GM18951 (cell line): ENCODE measurements around the gene PAX8.

Experiments used
- POLR2A ChIP-seq: IDR thresholded peaks from 4 replicates; pipeline ENCODE4 v1.6.1; 2011; ENCODE audit warnings: mild to moderate bottlenecking; ENCODE audit not compliant: insufficient read length, insufficient read depth; ENCODE audit errors: extremely low read depth
- in situ Hi-C: fragments of 300-500 bp; cut with MboI; formaldehyde crosslinking; loops from one replicate; pipeline ENCODE4 v1.12.0; 2022; ENCODE audit warnings: low sequenced_read_pairs, mixed read lengths, inconsistent platforms; ENCODE audit not compliant: unreplicated experiment

Gene PAX8

DNA sequence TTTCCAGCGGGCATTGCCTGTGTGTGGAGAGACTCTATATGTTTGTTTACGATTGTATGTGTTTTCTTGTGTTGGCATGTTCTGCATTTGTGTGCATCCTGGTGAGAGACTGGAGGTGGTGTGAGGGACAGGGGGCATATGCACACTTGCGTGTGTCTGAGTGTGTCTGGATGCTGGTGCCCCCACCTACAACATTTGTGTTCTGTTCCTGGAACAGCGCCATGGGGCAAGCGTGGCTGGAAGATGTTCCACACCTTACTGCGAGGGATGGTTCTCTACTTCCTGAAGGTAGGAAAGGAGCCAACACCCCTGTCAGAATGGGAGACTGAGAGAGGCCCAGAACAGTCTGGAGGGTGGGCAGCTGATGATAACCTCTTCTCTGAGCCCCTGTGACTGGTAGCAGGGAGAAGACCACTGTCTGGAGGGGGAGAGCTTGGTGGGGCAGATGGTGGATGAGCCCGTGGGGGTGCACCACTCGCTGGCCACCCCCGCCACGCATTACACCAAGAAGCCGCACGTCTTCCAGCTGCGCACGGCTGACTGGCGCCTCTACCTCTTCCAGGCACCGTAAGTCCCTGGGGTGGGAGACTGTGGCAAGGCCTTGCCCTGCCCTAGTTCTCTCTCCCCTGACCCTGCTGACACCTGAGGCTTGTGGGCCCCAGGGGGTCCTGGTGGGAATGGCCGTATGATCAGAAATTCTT lies 81.2 kb downstream of the PAX8 start:
- TF ChIP-seq POLR2A = no peak
- in situ Hi-C loops = no loop called here

DNA sequence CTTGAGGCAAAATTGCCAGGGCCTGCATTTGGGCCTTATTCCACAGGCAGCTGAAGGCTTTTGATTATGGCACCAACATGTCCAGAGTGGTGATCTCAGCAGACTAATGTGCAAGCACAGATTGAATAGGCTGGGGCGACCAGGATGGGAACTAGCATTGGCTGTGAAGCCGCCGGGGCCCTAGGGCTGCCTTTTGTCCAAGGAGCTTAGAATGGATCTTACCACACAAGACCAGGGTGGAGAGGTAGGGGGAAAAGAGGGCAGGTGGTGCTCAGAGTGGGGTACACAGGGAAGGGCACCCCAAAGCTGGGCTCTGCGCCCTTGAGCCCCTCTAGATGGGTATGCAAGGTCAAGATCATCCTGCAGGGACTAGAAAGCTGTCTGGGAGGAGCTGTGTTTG lies 81.9 kb downstream of the PAX8 start:
- in situ Hi-C loops = no loop called here
- TF ChIP-seq POLR2A = no peak

DNA sequence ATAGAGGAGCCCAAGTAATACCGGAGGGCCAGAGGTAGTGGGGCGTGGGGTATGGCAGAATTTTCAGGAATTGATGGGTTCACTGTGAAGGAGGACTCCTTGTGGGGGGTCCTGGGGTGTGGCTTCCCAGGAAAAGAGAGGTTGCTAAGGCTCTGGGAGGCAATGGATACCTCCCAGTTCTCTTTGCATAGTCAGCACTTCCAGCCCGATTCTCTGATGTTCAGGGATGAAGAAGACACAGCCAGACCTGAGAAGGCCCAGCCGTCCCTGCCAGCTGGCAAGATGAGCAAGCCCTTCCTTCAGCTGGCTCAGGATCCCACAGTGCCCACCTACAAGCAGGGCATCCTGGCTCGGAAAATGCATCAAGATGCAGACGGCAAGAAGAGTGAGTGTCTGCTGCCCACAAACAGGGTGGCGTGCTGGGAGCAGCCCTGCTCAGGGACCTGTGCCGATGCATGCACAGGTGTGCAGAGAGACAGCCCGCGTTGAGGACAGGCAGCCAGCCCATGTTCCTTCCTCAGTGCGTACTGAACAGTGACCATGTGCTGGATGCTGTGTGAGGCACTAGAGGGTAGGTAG lies 82.7 kb downstream of the PAX8 start:
- no peak for TF ChIP-seq POLR2A
- in situ Hi-C loops = no loop called here

DNA sequence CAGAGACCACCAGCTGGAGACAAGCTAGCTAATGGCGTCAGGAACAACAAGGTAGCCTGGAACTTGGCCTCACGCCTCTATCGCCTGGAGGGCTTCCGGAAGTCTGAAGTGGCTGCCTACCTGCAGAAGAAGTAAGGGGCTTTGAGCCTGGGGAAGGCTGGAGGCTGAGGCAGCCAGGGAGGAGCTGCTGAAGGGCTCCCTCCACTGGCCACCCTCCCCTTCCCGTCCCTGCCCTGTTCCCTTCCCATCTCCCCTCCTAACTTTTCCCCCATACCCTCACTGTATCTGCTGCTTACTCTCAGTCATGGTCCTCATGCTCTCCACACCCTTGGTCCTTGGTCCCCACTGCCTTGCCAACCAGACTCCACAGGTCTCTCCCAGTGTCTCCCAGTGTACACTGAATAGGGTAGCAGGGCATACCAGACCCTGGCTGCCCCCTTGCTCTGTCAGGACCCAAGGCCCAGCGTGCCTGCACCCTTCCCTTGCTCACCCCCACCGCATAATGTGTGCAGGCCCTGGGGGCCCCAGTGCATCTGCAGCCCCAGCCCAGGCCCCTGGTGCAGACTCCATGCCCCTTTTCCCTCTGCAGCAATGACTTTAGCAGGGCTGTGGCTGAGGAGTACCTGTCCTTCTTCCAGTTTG lies 86.1 kb downstream of the PAX8 start:
- no peak for TF ChIP-seq POLR2A
- in situ Hi-C loops = no loop called here

DNA sequence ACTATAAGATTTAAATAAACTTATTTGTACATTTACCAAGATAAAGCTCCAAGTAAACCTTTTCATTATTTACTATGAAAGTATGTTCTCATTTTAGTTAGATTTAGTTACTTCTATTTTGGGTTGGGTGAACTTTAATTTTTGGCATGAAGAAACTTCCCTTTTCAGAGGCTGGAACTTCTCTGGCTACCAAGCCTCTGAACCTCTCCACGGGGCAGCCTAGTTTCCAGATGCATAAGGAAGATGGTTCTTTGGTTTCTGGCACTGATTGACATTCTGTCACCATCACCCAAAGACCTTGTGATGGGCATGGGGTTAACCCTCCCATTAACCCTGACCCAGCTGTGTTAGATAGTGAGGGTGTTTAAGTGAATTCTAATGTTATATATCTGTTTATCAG lies 87.8 kb downstream of the PAX8 start:
- no peak for TF ChIP-seq POLR2A
- in situ Hi-C loops = no loop called here

DNA sequence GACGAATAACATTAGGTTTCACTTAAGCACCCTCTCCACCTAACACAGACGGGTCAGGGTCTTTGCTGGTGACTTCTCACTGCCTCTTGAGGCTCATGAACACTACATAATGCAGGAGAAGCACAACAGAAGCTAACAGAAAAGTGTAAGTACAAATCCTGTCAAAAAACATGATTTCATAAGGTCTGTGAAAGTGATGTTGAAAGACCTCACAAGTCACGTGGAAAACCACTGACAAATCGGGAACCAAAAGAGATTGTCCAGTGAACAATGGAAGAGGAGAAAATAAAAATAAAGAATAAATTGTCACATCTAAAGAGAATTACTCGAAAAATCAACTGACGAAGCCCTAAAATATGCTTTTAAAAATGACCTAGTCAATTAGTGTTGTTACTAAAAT lies 91.0 kb downstream of the PAX8 start:
- TF ChIP-seq POLR2A = no peak
- in situ Hi-C loops = no loop called here

DNA sequence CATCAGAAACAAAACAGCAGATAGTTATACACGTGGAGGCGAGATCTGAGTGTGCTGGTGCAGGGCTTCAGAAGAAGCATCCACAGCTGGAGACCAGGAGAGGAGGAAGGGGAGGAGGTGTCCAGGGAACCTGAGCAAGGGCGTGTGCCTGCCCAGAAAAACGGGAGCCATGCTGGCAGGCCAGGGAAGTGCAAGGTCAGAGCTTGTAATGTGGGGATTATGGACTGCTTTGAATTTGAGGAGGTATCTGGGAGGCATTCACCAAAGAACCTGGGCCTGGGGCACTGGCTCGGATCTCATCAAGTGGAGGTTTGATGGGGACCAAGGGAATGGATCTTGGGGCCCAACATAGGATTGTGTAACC lies 92.3 kb downstream of the PAX8 start:
- TF ChIP-seq POLR2A = no peak
- in situ Hi-C loops = no loop called here

DNA sequence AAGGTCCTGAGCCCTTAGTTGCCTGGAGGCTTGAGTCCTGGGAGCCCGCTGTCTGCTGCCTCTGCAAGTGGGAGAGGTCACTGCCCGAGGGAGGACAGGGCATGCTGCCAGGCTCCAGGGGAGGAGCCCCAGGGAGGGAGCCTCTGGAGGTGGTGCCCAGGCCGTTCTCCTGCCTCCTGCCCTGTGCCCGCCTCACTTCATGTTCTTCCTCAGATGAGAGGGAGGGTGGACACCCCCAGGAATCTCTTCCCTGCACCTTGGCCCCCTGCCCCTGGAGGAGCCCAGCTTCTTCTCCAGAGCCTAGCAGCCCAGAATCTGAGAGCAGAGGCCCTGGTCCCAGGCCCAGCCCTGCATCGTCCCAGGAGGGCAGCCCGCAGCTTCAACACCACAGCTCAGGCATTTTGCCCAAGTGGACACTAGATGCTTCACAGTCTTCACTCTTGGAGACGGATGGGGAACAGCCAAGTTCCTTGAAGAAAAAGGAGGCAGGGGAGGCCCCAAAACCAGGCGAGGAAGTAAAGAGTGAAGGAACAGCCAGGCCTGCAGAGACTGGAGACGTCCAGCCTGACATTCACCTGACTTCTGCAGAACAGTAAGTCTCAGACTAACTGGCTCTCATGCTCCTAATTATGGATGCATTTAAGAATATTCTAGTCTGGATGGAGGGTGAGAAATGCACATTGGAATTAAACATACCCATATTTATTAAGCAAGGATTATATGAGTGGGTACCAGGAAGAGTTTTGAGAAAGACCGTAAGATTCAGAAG lies 92.9 kb downstream of the PAX8 start:
- in situ Hi-C loops = no loop called here
- no peak for TF ChIP-seq POLR2A

DNA sequence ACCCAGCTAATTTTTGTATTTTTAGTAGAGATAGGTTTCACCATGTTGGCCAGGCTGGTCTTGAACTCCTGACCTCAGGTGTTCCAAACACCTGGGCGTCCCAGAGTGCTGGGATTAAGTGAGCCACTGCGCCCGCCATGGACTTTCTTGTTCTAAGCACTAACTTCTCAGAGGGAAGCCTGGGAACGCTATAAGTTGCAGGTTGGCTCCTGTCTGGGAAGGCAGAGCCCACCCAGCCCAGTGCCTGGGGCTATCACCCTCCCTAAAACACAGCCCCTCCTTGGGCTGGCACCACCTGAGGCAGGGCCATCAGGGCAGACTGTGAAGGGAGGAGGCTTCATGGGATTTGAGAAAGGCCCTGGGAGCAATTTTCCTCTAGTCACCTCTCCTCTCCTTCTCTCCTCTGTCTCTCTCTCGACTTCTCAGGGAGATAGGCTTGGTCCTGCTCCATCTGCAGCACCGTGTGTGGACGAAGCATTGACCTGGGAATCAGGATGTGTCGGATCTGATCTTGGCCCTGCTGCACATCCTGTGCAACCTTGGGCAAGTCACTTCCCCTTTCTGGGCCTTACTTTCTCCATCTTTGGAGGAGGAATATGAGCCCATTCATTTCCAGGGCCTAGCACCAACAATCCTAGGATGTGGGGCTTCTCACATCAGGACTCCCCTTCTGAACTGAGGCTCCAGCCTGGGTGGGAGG lies 94.0 kb downstream of the PAX8 start:
- TF ChIP-seq POLR2A = no peak
- in situ Hi-C loops = no loop called here

DNA sequence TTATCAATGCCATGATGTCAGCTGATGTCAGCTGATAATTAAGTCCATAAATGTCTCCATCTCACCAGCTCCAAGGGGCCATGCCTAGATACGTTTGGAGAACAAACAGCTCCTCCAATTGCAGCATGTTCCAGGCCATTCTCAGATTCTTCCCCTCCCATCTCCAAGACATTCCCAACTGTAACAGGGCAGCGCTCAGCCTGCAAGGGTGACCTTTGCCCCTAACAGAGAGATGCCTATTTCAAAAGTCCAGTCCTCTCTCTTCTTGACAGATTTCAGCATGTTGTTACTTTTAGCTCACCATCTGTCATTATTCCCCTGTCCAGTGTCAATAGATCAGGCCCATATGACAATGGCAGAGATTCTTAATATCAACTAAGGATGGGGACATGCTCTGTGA lies 95.0 kb downstream of the PAX8 start:
- in situ Hi-C loops = no loop called here
- TF ChIP-seq POLR2A = no peak

DNA sequence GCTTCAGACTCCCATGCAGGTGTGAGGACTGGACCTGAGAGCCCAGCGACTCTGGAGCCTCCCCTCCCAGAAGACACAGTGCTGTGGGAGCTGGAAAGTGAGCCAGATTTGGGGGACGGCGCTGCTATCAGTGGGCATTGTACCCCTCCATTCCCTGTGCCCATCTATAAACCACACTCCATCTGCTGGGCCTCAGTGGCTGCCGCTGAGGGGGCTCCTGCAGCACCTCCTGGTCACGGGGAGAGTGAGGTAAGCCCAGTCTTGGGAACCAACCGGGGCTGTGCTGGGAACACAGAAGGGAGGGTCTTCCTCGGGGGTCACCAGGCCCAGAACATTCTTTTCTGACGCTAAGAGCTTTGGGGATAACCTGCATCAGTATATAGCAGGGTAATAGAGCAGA lies 95.5 kb downstream of the PAX8 start:
- in situ Hi-C loops = no loop called here

DNA sequence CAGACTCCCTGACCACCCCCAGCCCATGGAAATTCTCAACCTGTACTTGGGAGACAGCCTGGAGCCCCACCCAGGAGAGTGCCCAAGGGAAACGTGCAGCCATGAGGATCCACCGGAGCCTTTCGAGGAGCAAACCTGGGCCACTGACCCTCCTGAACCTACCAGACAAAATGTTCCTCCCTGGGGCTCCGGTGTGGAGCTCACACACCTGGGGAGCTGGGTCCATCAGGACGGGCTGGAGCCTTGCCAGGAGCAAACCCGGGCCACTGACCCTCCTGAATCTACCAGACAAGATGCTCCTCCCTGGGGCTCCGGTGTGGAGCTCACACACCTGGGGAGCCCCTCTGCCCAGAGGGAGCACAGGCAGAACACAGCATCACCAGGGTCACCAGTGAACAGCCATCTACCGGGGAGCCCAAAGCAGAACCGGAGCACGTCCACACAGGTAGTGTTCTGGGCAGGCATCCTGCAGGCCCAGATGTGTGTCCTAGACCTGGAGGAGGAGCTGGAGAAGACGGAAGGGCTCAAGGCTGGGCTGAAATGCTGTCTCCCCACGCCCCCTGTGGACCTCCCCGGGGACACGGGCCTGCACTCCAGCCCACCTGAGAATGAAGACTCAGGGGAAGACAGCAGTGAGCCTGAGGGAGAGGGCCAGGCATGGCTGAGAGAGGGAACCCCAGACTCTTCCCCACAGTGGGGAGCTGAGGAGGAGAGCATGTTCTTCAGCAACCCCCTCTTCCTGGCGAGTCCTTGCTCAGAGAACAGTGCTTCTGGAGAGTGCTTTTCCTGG lies 96.1 kb downstream of the PAX8 start:
- in situ Hi-C loops = no loop called here
- TF ChIP-seq POLR2A = no peak

More for the DNA sequence above, 95.5 kb downstream of the PAX8 start:
- TF ChIP-seq POLR2A = no peak
